H4 (cell line): ENCODE measurements around the gene KAZALD1. TPM values are rescaled to one million over a fixed set of nuclear protein-coding genes. Genes with fewer than 3 reads are reported as not detected.

Experiments
- DNase-seq: peaks from one replicate; pipeline ENCODE4 v3.0.0-alpha.2; 2015; ENCODE audit warnings: low spot score
- total RNA-seq: library from RNA; depleted of rRNA; stranded (reverse); fragments of >200 nt; shearing (Covaris generic); gene quantifications from 2 replicates; pipeline ENCODE4 v1.2.3, GENCODE V29; 2014; rRNA removed

Gene KAZALD1
- 10.2 and 22.5 TPM in 2 replicates for total RNA-seq

- DNase-seq, result peak; percentile 46
Observed at GRCh38 chr10:101061624-101062231, at the start of gene KAZALD1. KAZALD1 (plus strand) TSS chr10:101061989; CDS start chr10:101062593, 604 bp downstream.

GRCh38 chr10:101012525-101013364 lies 49.0 kb upstream of the KAZALD1 start:
- peak; percentile 94 for DNase-seq

- no peak for DNase-seq
Observed at GRCh38 chr10:101013365-101013825, 48.4 kb upstream of the KAZALD1 start.

- no peak for DNase-seq
Observed at GRCh38 chr10:101014230-101014884, 47.4 kb upstream of the KAZALD1 start.

- DNase-seq, result peak; percentile 63
Observed at GRCh38 chr10:101014966-101015581, 46.7 kb upstream of the KAZALD1 start.

- DNase-seq, result no peak
Observed at GRCh38 chr10:101015582-101015973, 46.2 kb upstream of the KAZALD1 start.

GRCh38 chr10:101016814-101017213 lies 45.0 kb upstream of the KAZALD1 start:
- no peak for DNase-seq

- no peak for DNase-seq
Observed at GRCh38 chr10:101018118-101018599, 43.6 kb upstream of the KAZALD1 start.

- DNase-seq, result peak; percentile 75
Observed at GRCh38 chr10:101018600-101019439, 43.0 kb upstream of the KAZALD1 start.

GRCh38 chr10:101019440-101019703 lies 42.4 kb upstream of the KAZALD1 start:
- no peak for DNase-seq

- no peak for DNase-seq
Observed at GRCh38 chr10:101020427-101021075, 41.2 kb upstream of the KAZALD1 start.

- no peak for DNase-seq
Observed at GRCh38 chr10:101021239-101021638, 40.5 kb upstream of the KAZALD1 start.

GRCh38 chr10:101021692-101022251 lies 40.0 kb upstream of the KAZALD1 start:
- no peak for DNase-seq

- no peak for DNase-seq
Observed at GRCh38 chr10:101022967-101023705, 38.7 kb upstream of the KAZALD1 start.

GRCh38 chr10:101027106-101027720 lies 34.6 kb upstream of the KAZALD1 start:
- no peak for DNase-seq

GRCh38 chr10:101028446-101029337 lies 33.1 kb upstream of the KAZALD1 start:
- no peak for DNase-seq

- no peak for DNase-seq
Observed at GRCh38 chr10:101029520-101030295, 32.1 kb upstream of the KAZALD1 start.
